SK-N-SH (cell line): ENCODE results near the gene BMF. TPM values are rescaled to one million over a fixed set of nuclear protein-coding genes. Genes with fewer than 3 reads are reported as not detected.

ENCODE experiments used
- CTCF ChIA-PET: fragments of 300-600, 350-600 bp; formaldehyde crosslinking; extraction: SDS; loops from one replicate; lab custom pipeline; 2021; lab: Yijun Ruan, JAX
- POLR2A ChIA-PET: fragments of 350-600 bp; sonication (Branson Sonifier 250); formaldehyde crosslinking; extraction: SDS; loops from one replicate; lab custom pipeline; 2020; ENCODE audit warnings: antibody characterized with exemption, inconsistent platforms; lab: Yijun Ruan, JAX
- DNase-seq: peaks from one replicate; pipeline ENCODE4 v3.0.0; 2012
- H2AFZ ChIP-seq: fragments of 200-600 bp; sonication (generic); 2 replicates; pipeline ENCODE4 v1.8.1; 2016; ENCODE audit warnings: antibody characterized with exemption, mild to moderate bottlenecking, low read depth
- H3F3A ChIP-seq: fragments of 200-600 bp; sonication (generic); replicated peaks from 2 replicates; pipeline ENCODE3; 2016; ENCODE audit warnings: antibody characterized with exemption, mild to moderate bottlenecking; ENCODE audit not compliant: insufficient read depth
- H3K27ac ChIP-seq, 2 experiments: fragments of 200-500 bp in 1 of 2; fragments of 200-600 bp in 1 of 2; sonication (Bioruptor generic) in 1 of 2; sonication (generic), shearing (Covaris generic) in 1 of 2; 2 replicates each; pipeline versions ENCODE4 v1.5.1 to v1.6.1; 2014 to 2016; ENCODE audit warnings: low read depth in 2 of 2, inconsistent platforms in 1 of 2, low read length in 1 of 2, mild to moderate bottlenecking in 1 of 2, mixed read lengths in 1 of 2
- H3K27me3 ChIP-seq: fragments of 200-600 bp; sonication (generic), shearing (Covaris generic); 2 replicates; pipeline ENCODE4 v1.6.1; 2016; ENCODE audit warnings: mixed run types; ENCODE audit not compliant: insufficient read depth
- H3K36me3 ChIP-seq, 2 experiments: fragments of 200-500 bp in 1 of 2; fragments of 200-600 bp in 1 of 2; sonication (Bioruptor generic) in 1 of 2; sonication (generic) in 1 of 2; replicated peaks in 1 of 2; 2 replicates each; pipeline versions ENCODE3 to v1.5.1; 2014 to 2016; ENCODE audit warnings: low read length in 1 of 2, mild to moderate bottlenecking in 1 of 2; ENCODE audit not compliant: insufficient read depth in 2 of 2, control insufficient read depth in 1 of 2
- H3K4me1 ChIP-seq, 2 experiments: fragments of 200-500 bp in 1 of 2; fragments of 200-600 bp in 1 of 2; sonication (Bioruptor generic) in 1 of 2; sonication (generic), shearing (Covaris generic) in 1 of 2; 2 replicates each; pipeline versions ENCODE4 v1.5.1 to v1.6.1; 2014 to 2016; ENCODE audit warnings: low read depth in 1 of 2, low read length in 1 of 2, mixed run types in 1 of 2; ENCODE audit not compliant: insufficient read depth in 2 of 2, control insufficient read depth in 1 of 2
- H3K4me2 ChIP-seq: fragments of 200-600 bp; sonication (generic), shearing (Covaris generic); 2 replicates; pipeline ENCODE4 v1.6.1; 2017; ENCODE audit warnings: mixed run types
- H3K4me3 ChIP-seq, 2 experiments: fragments of 200-500 bp in 1 of 2; fragments of 200-600 bp in 1 of 2; sonication (Bioruptor generic) in 1 of 2; sonication (generic), shearing (Covaris generic) in 1 of 2; 2 replicates each; pipeline versions ENCODE4 v1.5.1 to v1.8.1; 2014 to 2016; ENCODE audit warnings: low read depth in 2 of 2, inconsistent platforms in 1 of 2, low read length in 1 of 2, mild to moderate bottlenecking in 1 of 2, mixed read lengths in 1 of 2, moderate library complexity in 1 of 2
- H3K79me2 ChIP-seq: fragments of 200-600 bp; sonication (generic); 2 replicates; pipeline ENCODE4 v1.8.1; 2017; ENCODE audit warnings: mild to moderate bottlenecking; ENCODE audit not compliant: insufficient read depth
- H3K9ac ChIP-seq: fragments of 200-600 bp; sonication (generic); 2 replicates; pipeline ENCODE4 v1.6.1; 2017; ENCODE audit warnings: mixed run types
- H3K9me2 ChIP-seq: fragments of 200-600 bp; sonication (generic); 2 replicates; pipeline ENCODE4 v1.6.1; 2017; ENCODE audit warnings: mixed run types
- H3K9me3 ChIP-seq: fragments of 200-600 bp; sonication (generic); 2 replicates; pipeline ENCODE4 v1.6.1; 2017; ENCODE audit warnings: mixed run types, mild to moderate bottlenecking, moderate library complexity
- H4K20me1 ChIP-seq: fragments of 200-600 bp; sonication (generic); 2 replicates; pipeline ENCODE4 v1.6.1; 2017; ENCODE audit warnings: mild to moderate bottlenecking, mixed run types; ENCODE audit not compliant: insufficient read depth
- CTCF ChIP-seq: fragments of 200-600 bp; sonication (generic); IDR thresholded peaks from 2 replicates; pipeline ENCODE4 v1.6.1; 2017; ENCODE audit warnings: antibody characterized with exemption, mild to moderate bottlenecking, moderate library complexity
- ELF1 ChIP-seq: IDR thresholded peaks from 2 replicates; pipeline ENCODE4 v1.4.0; 2012
- EP300 ChIP-seq, 2 experiments: IDR thresholded peaks; 2 replicates each; pipeline versions ENCODE4 v1.4.0 to v1.6.1; 2012; ENCODE audit warnings: borderline replicate concordance in 1 of 2, low read depth in 1 of 2, low read length in 1 of 2
- FOXJ3 ChIP-seq: sonication (generic); formaldehyde crosslinking; IDR thresholded peaks from 2 replicates; pipeline ENCODE4 v1.5.1; 2020; ENCODE audit warnings: mild to moderate bottlenecking, missing genetic modification reagents
- FOXM1 ChIP-seq: IDR thresholded peaks from 2 replicates; pipeline ENCODE4 v1.4.0; 2012; ENCODE audit warnings: low read depth, mild to moderate bottlenecking
- GABPA ChIP-seq: IDR thresholded peaks from 2 replicates; pipeline ENCODE4 v1.4.0; 2012; ENCODE audit warnings: low read depth, mild to moderate bottlenecking
- GATA2 ChIP-seq: sonication (generic); formaldehyde crosslinking; IDR thresholded peaks from 2 replicates; pipeline ENCODE4 v1.5.0; 2020; ENCODE audit warnings: mild to moderate bottlenecking, missing genetic modification reagents
- MAX ChIP-seq: IDR thresholded peaks from 2 replicates; pipeline ENCODE4 v1.4.0; 2012; ENCODE audit warnings: low read depth
- MEF2A ChIP-seq: IDR thresholded peaks from 2 replicates; pipeline ENCODE4 v1.4.0; 2012; ENCODE audit warnings: low read depth, borderline replicate concordance
- MXI1 ChIP-seq: IDR thresholded peaks from 2 replicates; pipeline ENCODE4 v1.6.1; 2012; ENCODE audit warnings: mild to moderate bottlenecking, low read depth, low read length, improper control_type of control experiment
- NFIC ChIP-seq: IDR thresholded peaks from 2 replicates; pipeline ENCODE4 v1.4.0; 2012; ENCODE audit warnings: borderline replicate concordance
- NRF1 ChIP-seq: IDR thresholded peaks from 2 replicates; pipeline ENCODE4 v1.6.1; 2012; ENCODE audit warnings: low read depth, mild to moderate bottlenecking, low read length
- PBX3 ChIP-seq: IDR thresholded peaks from 2 replicates; pipeline ENCODE4; 2012
- POLR2AphosphoS5 ChIP-seq: IDR thresholded peaks from 2 replicates; pipeline ENCODE4 v1.6.1; 2012; ENCODE audit warnings: low read depth, low read length
- RAD21 ChIP-seq: IDR thresholded peaks from 2 replicates; pipeline ENCODE4 v1.6.1; 2012; ENCODE audit warnings: mild to moderate bottlenecking, low read length
- RCOR1 ChIP-seq: fragments of 150-350 bp; IDR thresholded peaks from 2 replicates; pipeline ENCODE4 v1.6.1; 2017; ENCODE audit warnings: antibody characterized with exemption, low read length
- REST ChIP-seq: IDR thresholded peaks from 2 replicates; pipeline ENCODE4 v1.6.1; 2012; ENCODE audit warnings: mild to moderate bottlenecking, low read depth, low read length, moderate library complexity
- RFX5 ChIP-seq: IDR thresholded peaks from 2 replicates; pipeline ENCODE4 v1.6.1; 2012; ENCODE audit warnings: mild to moderate bottlenecking, improper control_type of control experiment, low read length
- RXRA ChIP-seq: IDR thresholded peaks from 2 replicates; pipeline ENCODE4 v1.4.0; 2012; ENCODE audit warnings: low read depth, mild to moderate bottlenecking, borderline replicate concordance
- SIN3A ChIP-seq: IDR thresholded peaks from 2 replicates; pipeline ENCODE4 v1.6.1; 2012; ENCODE audit warnings: low read depth, mild to moderate bottlenecking, low read length, moderate library complexity, borderline replicate concordance
- TCF12 ChIP-seq: IDR thresholded peaks from 2 replicates; pipeline ENCODE4 v1.4.0; 2012
- USF1 ChIP-seq: IDR thresholded peaks from 2 replicates; pipeline ENCODE4 v1.4.0; 2012; ENCODE audit warnings: low read depth, borderline replicate concordance
- YY1 ChIP-seq: IDR thresholded peaks from 2 replicates; pipeline ENCODE4 v1.4.0; 2012; ENCODE audit warnings: low read depth, mild to moderate bottlenecking
- ZBTB33 ChIP-seq: IDR thresholded peaks from 2 replicates; pipeline ENCODE4 v1.4.0; 2012; ENCODE audit warnings: low read depth, borderline replicate concordance
- WGBS: methylation state at CpG from one replicate; pipeline ENCODE4 v1.1.6; 2017; ENCODE audit warnings: low lambda C conversion rate; 5-methylcytosine and 5-hydroxymethylcytosine counted together
- polyA plus RNA-seq, 3 experiments: library from polyadenylated mRNA; depleted of rRNA; stranded (reverse); fragments of >200 nt; gene quantifications; 2 replicates each; pipeline ENCODE4 v1.2.3, GENCODE V29; 2012

BMF gene
- polyA plus RNA-seq, 1 of the 3 experiments (the other 2 are of a cell fraction) = 0.72 TPM

GRCh38 chr15:40098489-40099261, 10.0 kb downstream of the BMF start:
- peak overlapping the region; percentile 58; the same call in 1 of the 2 replicates for H3K9ac ChIP-seq
- H3K27me3 ChIP-seq = no peaks in the 10 kb centered on the region
- H3K4me1 ChIP-seq = peaks cover 45 to 72% of the 10 kb centered on the region in 2 experiments
- H3F3A ChIP-seq = peaks cover 17% of the 10 kb centered on the region
- H3K27ac ChIP-seq = peak overlapping the region; percentile 87 to 92
- no peak overlapping the region; a peak in 1 of 4 replicates for H3K4me3 ChIP-seq
- peak; percentile 47 for DNase-seq
- ChIA-PET POLR2A (no interaction called here), CTCF (interaction anchor here (0.9 to 13.1 kb wide), 4 partner anchors 11 to 181 kb away, joined by 3 to 153 read pairs (median 5); no protein-coding TSS in a partner anchor)
- H3K4me2 ChIP-seq = peak overlapping the region; percentile 78
- H3K36me3 ChIP-seq = no peaks in the 10 kb centered on the region
- H4K20me1 ChIP-seq = no peaks in the 10 kb centered on the region
- H3K9me3 ChIP-seq = no peaks in the 10 kb centered on the region
- no peaks in the 10 kb centered on the region for H3K9me2 ChIP-seq
- H2AFZ ChIP-seq = peak overlapping the region; percentile 69
- no peaks in the 10 kb centered on the region for H3K79me2 ChIP-seq
- WGBS = 8% methylated on average over 12 of the region's 12 CpGs
- no peak for TF ChIP-seq NRF1
- TF ChIP-seq GABPA = no peak
- TF ChIP-seq POLR2AphosphoS5 = 0 out of 2 replicates have a peak, but pooled peaks have one; percentile 31
- TF ChIP-seq EP300 (IDR thresholded peaks at IDR 0.05; ENCODE audit: borderline replicate concordance in 1 of 2, low read depth in 1 of 2, low read length in 1 of 2) = peak in 1 of 2 experiments; percentile 32; a peak in 1 of 4 replicates
- TF ChIP-seq MAX = 0 out of 2 replicates have a peak, but pooled peaks have one; percentile 32
- no peak for TF ChIP-seq ZBTB33
- TF ChIP-seq REST = no peak
- TF ChIP-seq RXRA = peak; percentile 69; the same call in 1 of the 2 replicates
- TF ChIP-seq PBX3 = peak; percentile 9; the same call in 1 of the 2 replicates
- no peak for TF ChIP-seq MXI1
- no peak for TF ChIP-seq GATA2 (CRISPR knock-in tag)
- TF ChIP-seq FOXM1 = no peak
- no peak for TF ChIP-seq FOXJ3
- no peak for TF ChIP-seq YY1
- TF ChIP-seq MEF2A = peak; percentile 99
- no peak for TF ChIP-seq SIN3A
- TF ChIP-seq ELF1 = no peak
- TF ChIP-seq USF1 = no peak
- no peak for TF ChIP-seq CTCF
- no peak for TF ChIP-seq RFX5
- TF ChIP-seq RCOR1 = no peak
- TF ChIP-seq NFIC = peak; percentile 44; the same call in 1 of the 2 replicates
- TF ChIP-seq TCF12 = peak; percentile 64; the same call in 1 of the 2 replicates
- TF ChIP-seq RAD21 = 0 out of 2 replicates have a peak, but pooled peaks have one; percentile 10
